ENCODE measurements around the gene ENTPD2.
"Not testable (repeated sequence)": the region's sequence is repeated elsewhere in the genome, so short reads cannot be mapped to it uniquely, and the experiment has no call there.

The ENTPD2 gene

DNA sequence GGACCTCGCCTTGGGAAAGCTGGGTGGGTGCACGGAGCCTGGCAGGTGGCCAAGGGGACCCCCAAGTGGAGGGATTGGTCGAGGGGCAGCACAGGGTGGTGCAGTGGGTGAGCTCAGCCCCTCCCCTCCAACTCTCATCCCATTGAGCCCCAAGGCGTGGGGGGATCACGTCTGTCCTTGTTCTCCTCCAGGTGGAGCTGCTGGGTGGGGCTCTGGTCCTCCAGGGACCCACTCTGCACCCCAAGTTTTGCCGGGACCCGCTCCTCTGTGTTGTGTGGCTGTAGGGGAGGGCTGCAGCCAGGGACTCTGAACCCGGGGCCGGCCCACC is 18.4 kb downstream of the ENTPD2 start:
- in situ Hi-C loops (cut with HindIII; ENCODE audit: low pct_ligation_motif_present, low pct_unique_long_range_greater_than_20kb, low sequenced_read_pairs): no loop called here
- no peak for DNase-seq

DNA sequence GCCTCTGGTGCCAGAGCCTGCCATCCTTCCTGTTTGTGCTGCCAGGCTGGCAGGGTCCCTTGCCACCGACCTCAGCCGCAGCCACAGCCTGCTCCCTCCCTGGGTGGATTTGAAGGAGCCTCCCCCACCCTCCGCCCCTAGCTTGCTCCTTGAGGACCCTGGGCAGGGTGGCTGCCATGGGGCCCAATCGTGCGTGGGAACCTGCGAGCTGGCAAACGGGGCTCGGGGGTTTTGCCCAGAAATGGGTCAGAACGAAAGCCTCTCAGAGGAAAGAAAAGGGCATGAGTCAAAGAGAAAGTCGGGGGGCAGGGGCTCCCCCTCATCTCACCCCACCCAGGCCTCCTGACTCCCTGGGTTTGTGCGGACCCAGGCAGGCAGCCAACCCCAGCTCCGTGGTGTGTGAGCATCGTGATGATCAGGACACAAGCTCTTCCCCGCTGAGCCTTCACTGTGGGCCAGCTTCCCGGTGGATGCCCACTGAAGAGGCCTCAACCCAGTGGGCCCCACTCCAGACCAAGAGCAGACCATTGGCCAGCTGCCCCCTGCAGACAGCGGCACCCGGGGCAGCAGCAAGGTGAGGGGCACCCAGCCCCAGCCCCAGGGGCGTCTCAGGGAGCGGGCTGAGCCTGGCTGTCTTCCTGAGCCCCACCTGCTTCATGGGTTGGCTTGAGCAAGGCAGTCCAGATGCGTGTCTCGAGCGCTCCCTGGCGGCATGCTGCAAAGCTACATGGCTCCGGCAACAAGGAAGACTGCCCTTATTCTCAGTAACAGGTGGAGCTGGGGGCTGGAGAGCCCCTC is 19.0 kb downstream of the ENTPD2 start:
- DNase-seq: peak; percentile 77
- in situ Hi-C loops (cut with HindIII; ENCODE audit: low pct_ligation_motif_present, low pct_unique_long_range_greater_than_20kb, low sequenced_read_pairs): no loop called here

DNA sequence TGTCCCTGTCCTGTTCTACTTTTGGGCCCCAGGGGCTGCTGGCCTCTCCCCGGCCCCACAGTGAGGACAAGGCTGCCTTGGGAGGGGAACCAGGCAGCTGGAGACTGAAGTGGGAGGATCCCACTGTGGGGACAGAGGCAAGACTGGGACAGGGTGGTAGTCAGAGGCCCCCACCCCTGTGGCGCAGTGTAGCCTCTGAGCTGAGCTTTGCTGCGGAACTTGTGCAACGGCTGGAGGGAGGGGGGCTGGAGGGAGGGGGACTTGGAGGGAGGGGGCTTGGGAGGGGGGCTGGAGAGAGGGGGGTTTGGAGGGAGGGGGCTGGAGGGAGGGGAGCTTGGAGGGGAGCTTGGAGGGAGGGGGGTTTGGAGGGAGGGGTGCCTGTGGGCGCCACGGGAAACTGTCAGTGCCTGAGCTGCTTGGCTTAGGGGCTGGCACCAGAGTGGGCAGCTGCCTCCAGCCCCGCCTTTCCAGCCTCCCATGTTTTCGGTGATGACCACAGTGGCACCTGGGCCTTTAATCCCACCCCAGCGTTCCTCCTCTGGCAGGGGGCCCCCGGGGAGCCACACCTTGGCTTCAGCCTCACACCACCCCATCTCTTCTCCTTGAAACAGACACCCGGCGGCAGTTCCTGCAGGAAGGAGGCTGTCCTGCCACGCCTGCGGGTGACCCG is 19.7 kb downstream of the ENTPD2 start:
- in situ Hi-C loops (cut with HindIII; ENCODE audit: low pct_ligation_motif_present, low pct_unique_long_range_greater_than_20kb, low sequenced_read_pairs): no loop called here
- no peak for DNase-seq

DNA sequence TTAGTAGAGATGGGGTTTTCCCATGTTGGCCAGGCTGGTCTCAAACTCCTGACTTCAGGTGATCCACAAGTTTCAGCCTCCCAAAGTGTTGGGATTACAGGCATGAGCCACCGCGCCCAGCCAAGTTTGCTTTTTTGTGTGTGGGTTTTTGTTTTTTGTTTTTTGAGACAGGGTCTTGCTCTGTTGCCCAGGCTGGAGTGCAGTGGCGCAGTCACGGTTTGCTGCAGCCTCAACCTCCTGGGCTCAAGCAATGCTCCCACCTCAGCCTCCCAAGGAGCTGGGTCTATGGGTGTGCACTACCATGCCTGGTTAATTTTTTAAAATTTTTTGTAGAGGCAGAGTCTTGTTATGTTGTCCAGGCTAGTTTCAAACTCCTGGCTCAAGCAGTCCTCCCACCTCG is 20.4 kb downstream of the ENTPD2 start:
- in situ Hi-C loops (cut with HindIII; ENCODE audit: low pct_ligation_motif_present, low pct_unique_long_range_greater_than_20kb, low sequenced_read_pairs): not testable (repeated sequence)

DNA sequence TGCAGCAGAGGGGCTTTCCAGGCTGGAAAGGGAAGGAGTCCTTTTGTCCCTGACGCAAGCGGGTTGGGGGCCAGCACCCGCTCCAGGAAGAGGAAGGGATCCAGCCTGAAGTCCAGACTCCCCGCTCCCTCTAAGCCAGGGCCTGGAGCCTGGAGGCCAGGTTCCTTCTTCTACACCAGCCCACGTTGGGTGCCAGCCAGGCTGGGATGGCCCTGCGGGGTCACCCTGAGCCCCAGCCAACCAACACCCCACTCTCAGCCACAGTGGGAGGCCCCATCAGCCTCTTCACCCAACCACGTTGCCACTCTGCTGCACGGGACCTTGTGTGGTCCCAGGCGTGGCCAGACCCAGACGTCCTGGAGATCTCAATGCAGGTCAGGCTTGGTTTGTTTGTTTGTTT is 21.0 kb downstream of the ENTPD2 start:
- in situ Hi-C loops (cut with HindIII; ENCODE audit: low pct_ligation_motif_present, low pct_unique_long_range_greater_than_20kb, low sequenced_read_pairs): no loop called here

More for the DNA sequence above, 20.4 kb downstream of the ENTPD2 start:
- not testable (repeated sequence) for DNase-seq

DNA sequence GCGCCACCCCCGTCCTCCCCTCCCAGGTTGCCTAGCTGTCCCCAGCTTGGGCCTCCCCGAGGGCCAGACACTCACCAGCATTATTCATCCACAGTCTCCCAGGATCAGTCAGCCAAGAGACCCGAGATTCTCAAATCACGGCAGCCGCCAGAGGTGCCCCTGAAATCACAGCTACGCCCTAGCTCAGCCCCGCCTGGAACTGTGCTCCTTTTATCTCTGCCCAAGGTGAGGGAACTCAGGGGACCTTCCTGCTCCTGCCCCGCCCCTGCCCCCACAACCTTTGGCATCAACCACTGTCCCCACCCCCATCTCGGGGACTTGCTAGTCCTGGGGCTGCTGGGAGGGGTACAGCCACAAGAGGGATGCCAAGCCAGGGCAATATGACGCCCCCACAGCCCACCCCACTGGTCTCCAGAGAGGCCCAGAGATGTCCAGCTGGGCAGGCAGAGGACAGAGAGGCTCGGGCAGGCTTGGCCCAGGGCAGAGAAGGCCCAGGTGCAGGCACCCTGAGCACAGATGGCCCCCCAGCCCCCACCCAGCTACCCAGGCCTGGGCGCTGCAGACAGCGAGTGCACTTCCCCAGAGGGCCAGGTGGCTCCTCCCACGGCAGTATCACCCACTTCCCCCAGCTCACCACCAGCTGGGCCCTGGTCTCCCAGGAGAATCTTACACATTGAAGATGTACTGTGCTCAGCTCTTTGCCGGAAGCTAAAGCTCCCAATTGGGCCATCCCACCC is 21.8 kb downstream of the ENTPD2 start, which contains the start of gene FUT7:
FUT7 (minus strand) TSS at position 185 of the 737 bp plus-strand sequence; CDS start at position 88, 97 bp downstream.
- DNase-seq: no peak
- in situ Hi-C loops (cut with HindIII; ENCODE audit: low pct_ligation_motif_present, low pct_unique_long_range_greater_than_20kb, low sequenced_read_pairs): no loop called here

More for the DNA sequence above, 21.0 kb downstream of the ENTPD2 start:
- no peak for DNase-seq

GRCh38 chr9:137030538-137031527 is 23.0 kb downstream of the ENTPD2 start:
- DNase-seq: no peak
- in situ Hi-C loops (cut with HindIII; ENCODE audit: low pct_ligation_motif_present, low pct_unique_long_range_greater_than_20kb, low sequenced_read_pairs): no loop called here

DNA sequence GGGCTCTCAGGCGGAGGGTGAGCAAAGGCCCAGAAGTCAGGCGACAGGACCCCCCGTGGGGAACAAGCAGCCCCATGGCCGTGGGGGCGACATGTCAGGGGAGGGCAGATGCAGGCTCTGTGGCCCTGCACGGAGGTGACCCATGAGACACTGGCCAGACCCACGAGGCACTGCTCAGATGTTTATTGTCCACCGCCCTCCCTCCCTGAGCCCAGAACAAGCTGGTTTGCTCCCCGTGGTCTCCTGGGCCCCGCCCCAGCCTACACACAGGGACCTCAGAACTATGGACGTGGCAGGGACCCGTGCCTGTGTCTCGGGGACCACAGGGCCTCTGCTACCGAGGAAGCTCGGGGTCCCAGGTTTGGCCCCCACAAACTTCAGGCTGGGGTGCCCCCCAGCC is 23.9 kb downstream of the ENTPD2 start:
- in situ Hi-C loops (cut with HindIII; ENCODE audit: low pct_ligation_motif_present, low pct_unique_long_range_greater_than_20kb, low sequenced_read_pairs): no loop called here
- no peak for DNase-seq

- peak; percentile 58 for DNase-seq
- in situ Hi-C loops (cut with HindIII; ENCODE audit: low pct_ligation_motif_present, low pct_unique_long_range_greater_than_20kb, low sequenced_read_pairs): no loop called here
Observed at GRCh38 chr9:137029058-137029936, 24.6 kb downstream of the ENTPD2 start.

GRCh38 chr9:137028263-137029057 is 25.4 kb downstream of the ENTPD2 start:
- in situ Hi-C loops (cut with HindIII; ENCODE audit: low pct_ligation_motif_present, low pct_unique_long_range_greater_than_20kb, low sequenced_read_pairs): no loop called here

GRCh38 chr9:137027369-137028262 is 26.2 kb downstream of the ENTPD2 start, which contains the start of gene ABCA2:
Gene ABCA2 (minus strand): TSS chr9:137028237. CDS start chr9:137028140, 97 bp downstream.
- in situ Hi-C loops (cut with HindIII; ENCODE audit: low pct_ligation_motif_present, low pct_unique_long_range_greater_than_20kb, low sequenced_read_pairs): no loop called here
- peak; percentile 37 for DNase-seq

More at GRCh38 chr9:137028263-137029057, 25.4 kb downstream of the ENTPD2 start:
- peak; percentile 60 for DNase-seq

DNA sequence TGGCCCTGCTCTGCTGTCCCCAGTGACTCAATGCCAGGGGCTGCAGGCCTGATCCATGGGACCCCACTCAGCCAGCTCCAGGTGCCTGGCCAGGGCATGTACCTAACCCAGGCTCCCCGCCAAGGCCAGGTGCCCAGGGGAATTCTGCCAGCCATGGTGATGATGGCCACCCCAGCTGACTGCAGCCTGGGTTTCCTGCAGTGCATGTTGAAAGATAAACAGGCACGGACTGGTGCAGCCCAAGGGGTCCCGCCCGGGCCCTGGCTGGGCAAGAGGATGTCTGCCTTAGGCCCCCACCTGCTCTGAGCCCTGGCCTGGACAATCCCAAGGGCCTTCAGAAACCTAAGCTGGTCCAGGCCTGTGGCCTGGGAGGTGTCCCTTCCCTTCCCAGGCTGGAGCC is 27.0 kb downstream of the ENTPD2 start:
- no peak for DNase-seq
- in situ Hi-C loops (cut with HindIII; ENCODE audit: low pct_ligation_motif_present, low pct_unique_long_range_greater_than_20kb, low sequenced_read_pairs): no loop called here

GRCh38 chr9:137026384-137026783 is 27.5 kb downstream of the ENTPD2 start:
- no peak for DNase-seq
- in situ Hi-C loops (cut with HindIII; ENCODE audit: low pct_ligation_motif_present, low pct_unique_long_range_greater_than_20kb, low sequenced_read_pairs): no loop called here

DNA sequence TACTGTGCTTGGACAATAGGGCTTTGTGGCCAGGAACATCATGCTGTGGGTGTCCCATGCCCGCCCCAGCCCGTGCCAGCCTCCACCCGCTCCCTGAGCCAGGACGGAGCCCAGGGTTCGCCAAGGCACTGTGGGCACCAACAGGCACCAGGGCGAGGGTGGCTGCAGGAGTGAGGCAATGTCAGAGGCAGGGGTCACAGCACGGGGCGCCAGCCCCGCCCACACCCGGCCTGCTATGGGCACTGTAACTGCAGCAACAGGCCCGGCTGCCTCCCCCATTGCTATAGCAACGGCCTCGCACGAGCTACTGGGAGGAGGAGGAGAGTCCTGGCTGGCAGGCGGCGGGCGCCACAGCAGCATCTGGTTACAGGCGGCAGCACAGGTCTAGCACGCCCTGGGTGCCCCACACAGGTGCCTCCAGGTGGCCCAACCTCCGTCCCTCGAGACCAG is 28.3 kb downstream of the ENTPD2 start:
- in situ Hi-C loops (cut with HindIII; ENCODE audit: low pct_ligation_motif_present, low pct_unique_long_range_greater_than_20kb, low sequenced_read_pairs): no loop called here
- DNase-seq: no peak

DNA sequence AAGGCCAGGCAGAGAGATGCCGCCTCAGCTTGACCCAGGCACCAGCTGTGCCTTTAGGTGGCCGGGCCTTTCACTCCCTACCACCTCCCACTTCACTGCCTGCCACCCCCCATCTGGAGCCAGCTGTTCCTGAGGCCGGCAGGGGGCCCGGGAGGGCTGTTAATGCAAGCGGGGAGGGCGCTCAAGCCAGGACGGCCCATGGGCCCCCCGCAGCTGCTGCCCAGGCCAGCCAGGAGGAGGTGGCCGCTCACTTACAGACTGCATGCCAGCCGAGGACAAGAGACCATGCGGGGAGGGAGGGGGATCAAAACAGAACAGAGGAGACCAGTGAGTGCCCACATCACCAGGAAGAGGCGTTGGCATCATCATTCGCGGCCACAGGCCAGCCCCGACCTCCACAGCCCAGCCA is 30.3 kb downstream of the ENTPD2 start:
- DNase-seq: no peak
- in situ Hi-C loops (cut with HindIII; ENCODE audit: low pct_ligation_motif_present, low pct_unique_long_range_greater_than_20kb, low sequenced_read_pairs): no loop called here

All from ACHN (cell line).